ENCODE data around the gene DIDO1.

Gene DIDO1

GRCh38 chr20:62959101-62959971 is 33.0 kb upstream of the DIDO1 start:
- no peaks in the 10 kb centered on the region for H4K20me1 ChIP-seq (ENCODE audit: insufficient read depth, low read length)
- no peak overlapping the region for H3K27ac ChIP-seq (ENCODE audit: low read length)
- no peak overlapping the region for H3K9ac ChIP-seq (ENCODE audit: low read length)
- no peaks in the 10 kb centered on the region for H3K36me3 ChIP-seq (replicated peaks; ENCODE audit: insufficient read depth, low read length)
- H3K9me3 ChIP-seq (replicated peaks; ENCODE audit: insufficient read depth, low read length): no peaks in the 10 kb centered on the region
- no peak overlapping the region for H2AFZ ChIP-seq (ENCODE audit: low read length)
- no peak overlapping the region for H3K4me2 ChIP-seq (ENCODE audit: low read depth, low read length)
- no peak for TF ChIP-seq CTCF (IDR thresholded peaks at IDR 0.05; ENCODE audit: low read length)
- TF ChIP-seq EZH2phosphoT487 (IDR thresholded peaks at IDR 0.05; ENCODE audit: low read length): no peak
- no peak for TF ChIP-seq EZH2 (optimal IDR thresholded peaks at IDR 0.05; ENCODE audit: low read depth, low read length)
- H3K27me3 ChIP-seq (replicated peaks; ENCODE audit: insufficient read depth, low read length): peaks cover 49% of the 10 kb centered on the region
- H3K9me2 ChIP-seq (replicated peaks; ENCODE audit: insufficient read depth, low read length): no peaks in the 10 kb centered on the region
- no peak overlapping the region for H3K4me3 ChIP-seq (ENCODE audit: low read length)
- DNase-seq: no peak
- no peaks in the 10 kb centered on the region for H3K79me2 ChIP-seq (ENCODE audit: low read length)
- no peaks in the 10 kb centered on the region for H3F3A ChIP-seq (ENCODE audit: insufficient read depth, low read length)
- H3K4me1 ChIP-seq (ENCODE audit: low read length): 0 out of 2 replicates have a peak, but pooled peaks cover 4% of the 10 kb centered on the region

- no peak for DNase-seq
- TF ChIP-seq EZH2phosphoT487 (IDR thresholded peaks at IDR 0.05; ENCODE audit: low read length) (no peak), CTCF (IDR thresholded peaks at IDR 0.05; ENCODE audit: low read length) (no peak), EZH2 (optimal IDR thresholded peaks at IDR 0.05; ENCODE audit: low read depth, low read length) (no peak)
- Histone ChIP-seq H3K27me3 (replicated peaks; ENCODE audit: insufficient read depth, low read length) (peaks cover 41% of the 10 kb centered on the region), H3K79me2 (ENCODE audit: low read length) (no peaks in the 10 kb centered on the region), H3K9ac (ENCODE audit: low read length) (no peak overlapping the region), H3K27ac (ENCODE audit: low read length) (no peak overlapping the region), H4K20me1 (ENCODE audit: insufficient read depth, low read length) (no peaks in the 10 kb centered on the region), H3K4me2 (ENCODE audit: low read depth, low read length) (no peak overlapping the region), H3K36me3 (replicated peaks; ENCODE audit: insufficient read depth, low read length) (no peaks in the 10 kb centered on the region), H3K4me3 (ENCODE audit: low read length) (no peak overlapping the region), H3K9me3 (replicated peaks; ENCODE audit: insufficient read depth, low read length) (no peaks in the 10 kb centered on the region), H3K4me1 (ENCODE audit: low read length) (0 out of 2 replicates have a peak, but pooled peaks cover 8% of the 10 kb centered on the region), H3K9me2 (replicated peaks; ENCODE audit: insufficient read depth, low read length) (no peaks in the 10 kb centered on the region), H3F3A (ENCODE audit: insufficient read depth, low read length) (no peaks in the 10 kb centered on the region), H2AFZ (ENCODE audit: low read length) (no peak overlapping the region)
Measured at GRCh38 chr20:62958388-62959100, 32.2 kb upstream of the DIDO1 start.

GRCh38 chr20:62957136-62958117 is 31.1 kb upstream of the DIDO1 start:
- no peak overlapping the region for H3K4me2 ChIP-seq (ENCODE audit: low read depth, low read length)
- DNase-seq: no peak

More at GRCh38 chr20:62957136-62958117, 31.1 kb upstream of the DIDO1 start:
- Histone ChIP-seq H3K36me3 (replicated peaks; ENCODE audit: insufficient read depth, low read length) (no peaks in the 10 kb centered on the region), H2AFZ (ENCODE audit: low read length) (no peak overlapping the region), H3K4me3 (ENCODE audit: low read length) (no peak overlapping the region), H3K27me3 (replicated peaks; ENCODE audit: insufficient read depth, low read length) (peaks cover 35% of the 10 kb centered on the region), H3K27ac (ENCODE audit: low read length) (no peak overlapping the region), H3K79me2 (ENCODE audit: low read length) (no peaks in the 10 kb centered on the region), H4K20me1 (ENCODE audit: insufficient read depth, low read length) (no peaks in the 10 kb centered on the region), H3F3A (ENCODE audit: insufficient read depth, low read length) (no peaks in the 10 kb centered on the region), H3K4me1 (ENCODE audit: low read length) (0 out of 2 replicates have a peak, but pooled peaks cover 10% of the 10 kb centered on the region), H3K9me2 (replicated peaks; ENCODE audit: insufficient read depth, low read length) (no peaks in the 10 kb centered on the region), H3K9ac (ENCODE audit: low read length) (no peak overlapping the region), H3K9me3 (replicated peaks; ENCODE audit: insufficient read depth, low read length) (no peaks in the 10 kb centered on the region)
- no peak for TF ChIP-seq CTCF (IDR thresholded peaks at IDR 0.05; ENCODE audit: low read length)
- TF ChIP-seq EZH2 (optimal IDR thresholded peaks at IDR 0.05; ENCODE audit: low read depth, low read length): no peak
- no peak for TF ChIP-seq EZH2phosphoT487 (IDR thresholded peaks at IDR 0.05; ENCODE audit: low read length)
